PFSK-1 (cell line): ENCODE data around the gene PHOX2B.

Source experiments
- FOXP2 ChIP-seq: optimal IDR thresholded peaks from 2 replicates; pipeline ENCODE3; 2011; ENCODE audit warnings: borderline replicate concordance, control low read depth, inconsistent platforms; ENCODE audit not compliant: insufficient read depth; ENCODE audit errors: extremely low read length, extremely low read depth
- POLR2AphosphoS5 ChIP-seq: IDR thresholded peaks from 2 replicates; pipeline ENCODE4 v1.6.1; 2012; ENCODE audit warnings: low read depth, mild to moderate bottlenecking, control low read depth, low read length, moderate library complexity
- SIN3A ChIP-seq: IDR thresholded peaks from 2 replicates; pipeline ENCODE4 v1.6.1; 2012; ENCODE audit warnings: mild to moderate bottlenecking, low read length, moderate library complexity, borderline replicate concordance; ENCODE audit not compliant: insufficient read depth
- TAF1 ChIP-seq: IDR thresholded peaks from 2 replicates; pipeline ENCODE4 v1.6.1; 2012; ENCODE audit warnings: low read length, control low read depth, borderline replicate concordance; ENCODE audit not compliant: insufficient read depth
- TF ChIP-seq, protein P1 (sequence below), 2 experiments: IDR thresholded peaks; 2 replicates each; pipeline versions ENCODE4 v1.6.1 to v1.8.0; 2011 to 2012; ENCODE audit warnings: low read depth in 2 of 2, low read length in 2 of 2, control low read depth in 1 of 2, inconsistent platforms in 1 of 2, mild to moderate bottlenecking in 1 of 2, moderate library complexity in 1 of 2; ENCODE audit not compliant: insufficient read depth in 1 of 2

Gene PHOX2B

DNA sequence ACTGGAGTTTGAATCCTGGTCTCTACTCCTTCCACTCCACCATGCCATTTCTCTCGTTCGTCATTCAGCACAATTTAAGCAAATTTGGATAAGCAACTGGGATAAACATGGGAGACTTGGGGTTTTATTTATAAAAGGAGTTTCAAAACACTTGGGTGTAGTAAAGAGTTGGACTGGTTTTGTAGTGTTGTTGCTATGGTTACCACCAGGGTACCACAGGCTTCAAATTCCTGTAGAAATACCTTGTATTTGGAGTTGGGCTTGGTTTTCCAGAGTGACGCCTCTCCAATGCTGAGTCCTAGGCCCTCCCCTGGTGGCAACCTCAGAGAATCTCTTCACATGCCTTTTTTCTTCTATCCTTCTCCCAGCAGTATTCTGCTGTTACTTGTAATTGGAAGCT, 27.9 kb upstream of the PHOX2B start:
- no peak for TF ChIP-seq POLR2AphosphoS5
- TF ChIP-seq, protein P1, sequence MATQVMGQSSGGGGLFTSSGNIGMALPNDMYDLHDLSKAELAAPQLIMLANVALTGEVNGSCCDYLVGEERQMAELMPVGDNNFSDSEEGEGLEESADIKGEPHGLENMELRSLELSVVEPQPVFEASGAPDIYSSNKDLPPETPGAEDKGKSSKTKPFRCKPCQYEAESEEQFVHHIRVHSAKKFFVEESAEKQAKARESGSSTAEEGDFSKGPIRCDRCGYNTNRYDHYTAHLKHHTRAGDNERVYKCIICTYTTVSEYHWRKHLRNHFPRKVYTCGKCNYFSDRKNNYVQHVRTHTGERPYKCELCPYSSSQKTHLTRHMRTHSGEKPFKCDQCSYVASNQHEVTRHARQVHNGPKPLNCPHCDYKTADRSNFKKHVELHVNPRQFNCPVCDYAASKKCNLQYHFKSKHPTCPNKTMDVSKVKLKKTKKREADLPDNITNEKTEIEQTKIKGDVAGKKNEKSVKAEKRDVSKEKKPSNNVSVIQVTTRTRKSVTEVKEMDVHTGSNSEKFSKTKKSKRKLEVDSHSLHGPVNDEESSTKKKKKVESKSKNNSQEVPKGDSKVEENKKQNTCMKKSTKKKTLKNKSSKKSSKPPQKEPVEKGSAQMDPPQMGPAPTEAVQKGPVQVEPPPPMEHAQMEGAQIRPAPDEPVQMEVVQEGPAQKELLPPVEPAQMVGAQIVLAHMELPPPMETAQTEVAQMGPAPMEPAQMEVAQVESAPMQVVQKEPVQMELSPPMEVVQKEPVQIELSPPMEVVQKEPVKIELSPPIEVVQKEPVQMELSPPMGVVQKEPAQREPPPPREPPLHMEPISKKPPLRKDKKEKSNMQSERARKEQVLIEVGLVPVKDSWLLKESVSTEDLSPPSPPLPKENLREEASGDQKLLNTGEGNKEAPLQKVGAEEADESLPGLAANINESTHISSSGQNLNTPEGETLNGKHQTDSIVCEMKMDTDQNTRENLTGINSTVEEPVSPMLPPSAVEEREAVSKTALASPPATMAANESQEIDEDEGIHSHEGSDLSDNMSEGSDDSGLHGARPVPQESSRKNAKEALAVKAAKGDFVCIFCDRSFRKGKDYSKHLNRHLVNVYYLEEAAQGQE (IDR thresholded peaks at IDR 0.05; ENCODE audit: insufficient read depth in 1 of 2, low read depth in 2 of 2, low read length in 2 of 2), result no peak
- TF ChIP-seq SIN3A, result no peak

DNA sequence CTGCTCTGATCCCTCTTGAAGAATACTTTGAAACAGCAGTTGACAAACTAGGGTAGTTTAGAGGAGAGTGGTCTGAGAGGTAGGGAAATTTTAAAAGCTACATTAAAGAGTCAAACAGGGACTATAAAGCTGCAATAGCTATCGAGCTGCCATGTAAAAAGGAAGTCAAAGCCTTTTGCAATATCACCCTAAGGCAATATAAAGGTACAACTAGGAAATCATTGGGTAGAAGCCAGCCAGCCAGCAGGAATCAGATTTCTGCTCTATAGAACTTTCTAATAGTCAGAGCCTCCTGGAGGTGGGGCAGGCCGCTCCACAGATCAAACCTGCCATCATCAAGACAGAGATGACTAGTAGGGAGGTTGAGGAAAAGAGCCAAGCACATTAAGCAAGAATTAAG, 15.2 kb upstream of the PHOX2B start:
- TF ChIP-seq POLR2AphosphoS5, result no peak
- no peak for TF ChIP-seq SIN3A
- TF ChIP-seq FOXP2, result no peak
- TF ChIP-seq, protein P1 (IDR thresholded peaks at IDR 0.05; ENCODE audit: insufficient read depth in 1 of 2, low read depth in 2 of 2, low read length in 2 of 2), result no peak
- TF ChIP-seq TAF1, result no peak

DNA sequence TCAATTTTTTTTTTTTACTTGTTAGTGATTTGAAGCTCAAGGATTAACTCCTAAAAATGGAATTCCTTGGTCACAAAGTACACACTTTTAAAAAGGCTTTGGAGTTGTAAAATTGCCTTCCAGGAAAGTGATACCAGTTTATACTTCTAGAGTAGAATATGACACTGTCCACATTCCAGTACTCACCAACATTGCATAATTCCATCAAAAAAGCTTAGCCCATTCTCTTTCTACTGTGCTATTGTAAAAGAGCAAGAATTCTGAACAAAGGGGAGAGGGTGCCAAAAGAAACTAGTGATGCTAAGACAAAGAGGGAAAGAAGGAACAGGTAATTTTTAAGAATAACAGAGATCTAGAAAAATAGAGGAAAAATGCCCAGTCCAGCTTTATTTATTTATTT, 10.4 kb upstream of the PHOX2B start:
- TF ChIP-seq SIN3A (no peak), FOXP2 (no peak), TAF1 (no peak), POLR2AphosphoS5 (no peak)
- TF ChIP-seq, protein P1 (IDR thresholded peaks at IDR 0.05; ENCODE audit: insufficient read depth in 1 of 2, low read depth in 2 of 2, low read length in 2 of 2), result no peak

DNA sequence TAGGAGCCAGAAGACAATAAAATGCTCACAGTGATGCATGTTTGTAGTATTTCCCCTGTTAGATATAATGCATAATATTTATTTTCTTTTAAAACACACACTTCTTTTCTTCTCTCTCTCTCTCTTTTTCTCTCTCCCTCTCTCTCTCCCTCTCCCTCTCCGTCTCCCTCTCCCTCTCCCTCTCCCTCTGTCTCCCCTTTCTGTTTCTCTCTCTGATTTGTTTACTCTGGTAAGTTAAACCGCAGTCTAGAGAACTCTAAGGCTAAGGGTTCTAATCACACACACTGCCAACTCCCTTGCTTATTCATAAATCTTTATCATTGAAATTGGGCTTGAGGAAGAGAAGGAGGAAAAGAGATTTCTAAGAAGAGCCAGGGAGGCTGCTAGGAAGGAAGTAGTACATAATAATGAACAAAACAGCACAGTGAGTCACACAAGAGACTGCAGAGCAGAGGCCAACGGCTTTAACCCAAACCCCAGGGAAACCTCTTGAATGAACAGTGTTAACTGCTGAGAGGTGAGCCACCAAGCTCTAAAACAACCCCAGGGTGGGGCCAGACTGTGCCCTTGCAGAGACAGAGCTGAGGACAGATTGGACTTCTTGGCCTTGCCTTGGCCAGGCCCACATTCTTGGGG, 9.1 kb upstream of the PHOX2B start:
- TF ChIP-seq, protein P1 (IDR thresholded peaks at IDR 0.05; ENCODE audit: insufficient read depth in 1 of 2, low read depth in 2 of 2, low read length in 2 of 2), result no peak
- no peak for TF ChIP-seq FOXP2
- no peak for TF ChIP-seq TAF1
- no peak for TF ChIP-seq SIN3A
- no peak for TF ChIP-seq POLR2AphosphoS5

DNA sequence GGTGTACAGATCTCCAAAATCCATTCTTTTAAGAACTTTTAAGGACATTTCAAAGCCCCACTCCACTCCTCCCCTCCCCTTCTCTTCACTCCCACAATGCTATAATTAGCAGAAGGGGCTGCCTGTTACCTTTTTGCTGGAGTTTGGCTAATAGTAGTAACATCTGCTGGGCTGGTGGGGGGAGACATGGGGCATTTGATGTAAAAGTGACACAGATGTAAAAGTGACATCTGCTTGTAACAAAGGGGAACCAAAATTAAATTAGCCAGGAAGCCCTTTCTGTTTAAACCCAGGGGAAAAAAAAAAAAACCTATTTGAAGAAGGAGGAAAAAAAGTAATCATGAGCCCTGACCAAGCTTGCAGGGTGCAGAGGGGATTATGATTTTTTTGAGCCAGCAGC, 5.4 kb upstream of the PHOX2B start:
- TF ChIP-seq, protein P1 (IDR thresholded peaks at IDR 0.05; ENCODE audit: insufficient read depth in 1 of 2, low read depth in 2 of 2, low read length in 2 of 2), result no peak
- TF ChIP-seq SIN3A (no peak), POLR2AphosphoS5 (no peak), TAF1 (no peak), FOXP2 (no peak)
